B cell (primary cell): ENCODE measurements around the gene CCL23.

Experiments used
- EZH2 ChIP-seq: IDR thresholded peaks from 2 replicates; pipeline ENCODE4 v1.6.1; 2012; ENCODE audit warnings: borderline replicate concordance, low read depth, mild to moderate bottlenecking, moderate library complexity, low read length; ENCODE audit not compliant: insufficient read depth, poor library complexity, severe bottlenecking
- TF ChIP-seq, protein P1 (sequence below): fragments of 200-600 bp; IDR thresholded peaks from one replicate; pipeline ENCODE4 v1.8.0; 2022; ENCODE audit warnings: antibody characterized with exemption, mild to moderate bottlenecking

DNA sequence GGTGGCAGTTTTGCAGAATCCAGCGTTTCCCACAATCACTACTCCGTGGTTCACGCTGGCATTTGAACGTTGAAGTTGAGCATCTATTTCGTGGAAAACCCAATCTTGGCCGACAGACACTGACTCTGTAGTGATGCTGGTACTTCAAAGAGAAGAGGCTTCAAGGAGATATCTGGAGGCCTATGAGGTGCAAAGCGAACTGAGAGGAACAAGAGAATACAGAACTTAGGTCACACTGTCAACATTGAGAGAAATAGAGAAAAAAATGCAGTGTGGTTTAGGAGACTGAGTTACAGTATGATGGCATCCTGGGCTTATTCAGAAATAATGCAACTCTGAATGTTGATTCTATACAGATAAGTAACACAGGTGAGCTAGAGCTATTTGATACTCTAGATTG, 52.5 kb downstream of the CCL23 start:
- TF ChIP-seq, protein P1, sequence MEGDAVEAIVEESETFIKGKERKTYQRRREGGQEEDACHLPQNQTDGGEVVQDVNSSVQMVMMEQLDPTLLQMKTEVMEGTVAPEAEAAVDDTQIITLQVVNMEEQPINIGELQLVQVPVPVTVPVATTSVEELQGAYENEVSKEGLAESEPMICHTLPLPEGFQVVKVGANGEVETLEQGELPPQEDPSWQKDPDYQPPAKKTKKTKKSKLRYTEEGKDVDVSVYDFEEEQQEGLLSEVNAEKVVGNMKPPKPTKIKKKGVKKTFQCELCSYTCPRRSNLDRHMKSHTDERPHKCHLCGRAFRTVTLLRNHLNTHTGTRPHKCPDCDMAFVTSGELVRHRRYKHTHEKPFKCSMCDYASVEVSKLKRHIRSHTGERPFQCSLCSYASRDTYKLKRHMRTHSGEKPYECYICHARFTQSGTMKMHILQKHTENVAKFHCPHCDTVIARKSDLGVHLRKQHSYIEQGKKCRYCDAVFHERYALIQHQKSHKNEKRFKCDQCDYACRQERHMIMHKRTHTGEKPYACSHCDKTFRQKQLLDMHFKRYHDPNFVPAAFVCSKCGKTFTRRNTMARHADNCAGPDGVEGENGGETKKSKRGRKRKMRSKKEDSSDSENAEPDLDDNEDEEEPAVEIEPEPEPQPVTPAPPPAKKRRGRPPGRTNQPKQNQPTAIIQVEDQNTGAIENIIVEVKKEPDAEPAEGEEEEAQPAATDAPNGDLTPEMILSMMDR: no peak
- no peak for TF ChIP-seq EZH2
